H54 (cell line): ENCODE results near the gene DCAKD.

ENCODE experiments used
- DNase-seq: peaks from one replicate; pipeline ENCODE4 v3.0.0; 2011; ENCODE audit warnings: low spot score, mixed read lengths; ENCODE audit not compliant: insufficient read length
- FAIRE-seq: peaks from 3 replicates; lab custom pipeline; 2011; peaks lifted over from hg19 to GRCh38; lab: Jason Lieb, UNC
- POLR2A ChIP-seq: IDR thresholded peaks from 2 replicates; pipeline ENCODE4 v1.6.1; 2011; ENCODE audit warnings: low read depth, mild to moderate bottlenecking, low read length

DCAKD gene

DNA sequence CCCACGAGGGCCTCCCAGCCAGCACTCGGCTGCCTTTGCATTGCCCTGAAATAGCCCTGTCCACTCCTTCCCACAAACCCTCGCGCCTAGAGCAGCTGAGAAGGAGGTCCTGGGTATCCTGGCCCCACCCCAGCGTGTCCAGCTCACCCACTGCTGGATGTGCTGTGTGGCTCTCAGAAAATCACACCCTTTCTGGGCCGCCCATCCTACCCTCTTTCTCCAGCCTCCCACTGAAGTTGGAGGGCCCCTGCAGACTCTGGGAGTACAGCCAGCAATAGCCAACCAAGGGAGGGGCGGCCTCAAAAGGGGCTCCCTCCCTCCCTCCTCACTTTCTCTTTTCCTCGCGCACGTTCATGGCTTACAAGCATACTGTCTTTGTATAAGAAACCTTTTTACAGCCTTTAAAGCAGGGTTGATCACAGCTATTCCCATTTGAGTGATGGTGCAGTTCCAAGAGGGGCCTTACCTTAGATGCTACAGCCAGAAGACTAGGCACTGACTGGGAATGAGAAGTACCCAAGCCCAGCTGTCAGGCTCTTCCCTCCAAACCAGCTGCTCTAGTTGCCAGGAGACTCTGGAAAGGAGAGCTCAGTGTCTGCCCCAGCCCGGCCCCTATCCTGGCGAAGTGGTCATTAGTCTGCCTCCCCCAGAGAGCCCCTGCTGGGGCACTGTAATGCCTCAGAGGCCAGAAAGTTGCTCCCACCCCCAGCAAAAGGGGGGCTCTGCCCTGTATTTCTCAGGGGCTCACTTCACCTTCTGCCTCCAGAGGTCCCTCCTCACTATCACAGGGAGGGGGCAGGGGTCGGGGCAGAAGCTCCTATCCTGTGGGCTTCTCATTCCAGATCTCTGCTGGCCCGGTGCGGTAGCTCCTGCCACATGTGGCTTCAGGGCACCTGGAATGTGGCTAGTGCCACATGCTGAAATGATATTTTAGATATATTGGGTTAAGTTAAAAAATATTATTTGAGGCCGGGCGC lies 38.1 kb downstream of the DCAKD start:
- no peak for TF ChIP-seq POLR2A
- no peak for FAIRE-seq
- DNase-seq = no peak

DNA sequence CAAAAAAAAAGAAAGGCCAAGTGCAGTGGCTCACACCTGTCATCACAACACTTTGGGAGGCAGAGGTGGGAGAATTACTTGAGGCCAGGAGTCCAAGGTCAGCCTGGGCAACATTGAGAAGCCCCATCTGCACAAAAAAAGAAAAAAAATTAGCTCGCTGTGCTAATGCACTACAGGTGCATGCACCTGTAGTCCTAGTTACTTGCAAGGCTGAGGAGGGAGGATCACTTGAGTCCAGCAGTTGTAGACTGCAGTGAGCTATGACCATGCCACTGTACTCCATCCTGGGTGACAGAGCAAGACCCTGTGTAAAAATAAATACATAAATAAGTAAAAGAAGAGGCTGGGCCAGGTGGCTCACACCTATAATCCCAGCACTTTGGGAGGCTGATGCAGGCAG lies 39.7 kb downstream of the DCAKD start:
- FAIRE-seq (no peak), DNase-seq (no peak)
- no peak for TF ChIP-seq POLR2A

DNA sequence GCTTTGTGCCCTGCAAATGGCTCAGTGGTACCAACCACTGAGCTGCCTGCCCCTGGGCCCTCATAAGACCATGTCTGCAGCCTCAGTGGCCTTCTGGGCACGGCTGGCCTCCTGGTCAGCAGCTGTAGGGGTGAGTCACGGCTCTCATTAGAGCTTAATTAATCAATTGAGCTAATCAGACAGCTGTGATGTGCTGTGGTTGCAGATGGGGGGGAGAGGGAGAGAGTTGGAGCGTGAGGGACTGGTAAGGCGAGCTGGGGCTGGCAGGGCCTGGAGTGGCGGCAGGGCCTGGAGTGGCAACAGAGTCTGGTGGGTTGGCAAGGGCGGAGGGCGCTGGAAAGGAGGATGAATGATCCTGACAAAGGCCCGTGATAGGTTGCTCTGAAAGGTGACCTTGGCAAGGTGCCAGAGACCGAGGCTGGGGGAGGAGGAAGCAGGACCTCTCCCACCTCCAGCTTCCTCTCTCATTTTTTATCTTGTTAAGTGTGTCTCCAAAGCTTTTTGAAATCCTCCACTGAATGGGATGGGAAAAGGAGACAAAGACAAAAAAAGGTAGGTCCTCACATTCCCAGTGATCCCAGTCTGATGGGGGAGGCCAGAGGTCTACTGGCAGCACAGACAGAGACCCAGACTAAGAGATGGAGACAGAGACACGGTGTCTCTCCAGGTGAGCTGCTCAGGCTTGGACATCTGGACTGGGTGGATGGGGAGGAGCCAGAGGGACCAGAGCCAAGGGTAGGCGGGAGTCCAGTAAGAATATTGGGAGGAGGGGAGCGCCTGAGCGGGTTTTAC lies 41.6 kb downstream of the DCAKD start:
- no peak for DNase-seq
- no peak for TF ChIP-seq POLR2A

DNA sequence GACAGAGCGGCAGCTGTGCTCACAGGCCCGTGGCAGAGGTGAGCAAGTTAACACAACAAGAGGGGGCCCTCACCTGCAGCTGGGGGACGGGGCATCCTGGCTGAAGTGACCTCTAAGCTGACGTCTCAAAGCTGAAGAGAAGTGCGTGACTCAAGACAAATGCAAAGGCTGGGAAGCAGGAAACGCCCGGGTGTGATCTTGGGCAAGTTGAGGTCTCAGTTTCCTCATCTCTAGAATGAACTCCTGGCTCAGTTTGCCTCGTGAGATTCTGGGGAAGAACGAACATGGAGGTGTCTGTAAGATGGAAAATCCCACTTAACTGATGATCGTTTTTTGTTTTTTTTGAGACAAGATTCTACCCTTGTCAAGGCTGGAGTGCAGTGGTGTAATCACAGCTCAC lies 43.2 kb downstream of the DCAKD start:
- TF ChIP-seq POLR2A = no peak
- FAIRE-seq = no peak
- DNase-seq = no peak

More for the DNA sequence above, 41.6 kb downstream of the DCAKD start:
- FAIRE-seq = no peak

DNA sequence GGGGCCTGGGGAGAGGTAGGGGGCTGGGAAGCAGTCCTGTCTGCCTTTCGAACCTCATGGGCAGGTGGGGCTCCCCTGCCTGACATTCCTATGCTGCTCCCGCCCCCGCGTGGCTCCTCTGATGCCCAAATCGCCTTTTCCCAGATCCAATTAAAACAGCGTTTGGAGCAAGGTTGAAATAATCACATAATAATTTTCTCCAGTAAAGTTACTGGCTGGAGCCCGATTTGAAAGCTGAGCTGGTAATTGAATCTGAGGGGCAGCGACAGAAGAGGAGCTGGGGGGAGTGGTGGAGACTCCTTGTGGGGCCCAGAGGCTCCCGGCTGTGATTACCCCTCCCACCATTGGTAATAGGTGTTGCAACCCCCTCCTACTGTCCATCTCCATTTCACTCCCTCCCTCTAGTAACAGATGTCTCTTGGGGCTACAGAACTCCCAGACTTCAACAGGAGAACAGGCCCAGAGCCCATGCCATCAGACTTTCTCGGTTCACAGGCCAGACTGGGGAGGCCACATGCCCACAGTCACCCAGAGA lies 44.4 kb downstream of the DCAKD start:
- DNase-seq = no peak
- TF ChIP-seq POLR2A = no peak
- FAIRE-seq = no peak

DNA sequence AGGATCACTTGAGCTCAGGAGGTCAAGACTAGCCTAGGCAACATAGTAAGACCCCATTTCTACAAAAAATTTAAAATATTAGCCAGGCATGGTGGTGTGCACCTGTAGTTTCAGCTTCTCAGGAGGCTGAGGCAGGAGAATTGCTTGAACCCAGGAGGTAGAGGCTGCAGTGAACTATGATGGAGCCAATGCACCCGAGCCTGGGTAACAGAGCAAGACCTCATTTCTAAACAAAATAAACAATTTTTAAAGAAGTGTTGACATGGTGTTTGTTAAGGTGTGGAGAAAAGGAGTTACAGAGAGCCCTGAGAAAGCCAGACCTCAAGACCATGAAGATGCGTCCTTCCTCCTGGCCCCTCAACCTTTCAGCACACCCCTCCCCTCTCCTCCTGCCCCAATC lies 45.7 kb downstream of the DCAKD start:
- DNase-seq (no peak), FAIRE-seq (no peak)
- no peak for TF ChIP-seq POLR2A

DNA sequence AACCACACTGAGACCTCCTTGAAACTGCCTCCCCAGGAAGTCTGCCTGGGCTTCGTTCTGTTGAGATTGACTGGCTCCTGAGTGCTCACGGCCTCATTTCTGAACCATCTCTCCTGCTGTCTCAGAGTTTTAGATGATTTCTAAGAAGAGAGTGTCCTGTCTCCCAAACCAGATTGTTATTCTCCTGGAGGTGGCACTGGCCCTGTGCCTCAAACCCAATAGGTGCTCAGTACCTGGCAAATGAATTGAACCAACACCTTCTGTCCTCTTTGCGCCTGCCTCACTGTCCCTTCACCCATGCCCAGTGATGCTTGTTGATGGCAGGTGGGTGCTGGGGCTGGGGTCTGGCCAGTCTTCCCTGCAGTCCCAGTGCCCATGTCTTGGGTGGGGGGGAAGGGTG lies 47.0 kb downstream of the DCAKD start:
- no peak for TF ChIP-seq POLR2A
- FAIRE-seq (no peak), DNase-seq (no peak)

DNA sequence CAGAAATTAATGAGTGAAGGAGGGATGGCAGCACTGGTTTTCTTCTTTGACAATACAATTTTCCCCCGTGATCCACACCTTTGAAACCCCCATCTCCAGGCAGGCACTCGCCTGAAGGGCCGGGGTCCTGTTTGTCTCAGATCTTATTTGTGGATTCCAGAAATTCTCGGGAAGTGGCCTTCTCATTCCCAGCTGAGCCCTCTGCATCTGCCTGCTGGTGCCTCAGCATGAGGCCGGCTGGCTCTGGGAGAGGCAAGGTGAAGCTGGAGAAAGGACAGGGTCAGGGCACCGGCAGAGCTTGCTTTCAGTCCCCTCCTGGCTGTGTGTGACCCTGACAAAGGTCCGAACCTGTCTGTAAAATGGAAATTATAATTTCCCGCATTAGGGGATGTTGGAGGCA lies 47.6 kb downstream of the DCAKD start:
- FAIRE-seq = no peak
- no peak for TF ChIP-seq POLR2A
- DNase-seq = no peak

DNA sequence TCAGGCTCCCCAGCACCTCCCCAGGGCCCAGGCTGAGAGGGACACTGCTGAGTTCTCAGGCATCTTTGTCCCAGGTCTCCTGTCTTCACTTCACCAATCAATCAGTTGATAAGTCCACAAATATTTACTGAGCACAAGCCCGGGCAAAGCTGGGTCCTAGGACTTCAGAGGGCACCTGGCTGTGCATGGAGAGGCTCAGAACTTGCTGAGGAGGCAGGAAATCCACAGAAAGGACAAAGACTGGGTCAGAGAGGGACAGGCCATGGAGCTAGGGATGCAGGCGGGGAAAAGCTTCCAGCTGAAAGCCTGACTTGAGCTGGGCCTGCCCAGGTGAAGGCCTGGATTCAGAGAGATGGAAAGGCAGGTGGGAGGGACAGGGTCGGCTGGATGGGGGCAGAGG lies 50.1 kb downstream of the DCAKD start:
- TF ChIP-seq POLR2A = no peak
- no peak for DNase-seq
- no peak for FAIRE-seq

DNA sequence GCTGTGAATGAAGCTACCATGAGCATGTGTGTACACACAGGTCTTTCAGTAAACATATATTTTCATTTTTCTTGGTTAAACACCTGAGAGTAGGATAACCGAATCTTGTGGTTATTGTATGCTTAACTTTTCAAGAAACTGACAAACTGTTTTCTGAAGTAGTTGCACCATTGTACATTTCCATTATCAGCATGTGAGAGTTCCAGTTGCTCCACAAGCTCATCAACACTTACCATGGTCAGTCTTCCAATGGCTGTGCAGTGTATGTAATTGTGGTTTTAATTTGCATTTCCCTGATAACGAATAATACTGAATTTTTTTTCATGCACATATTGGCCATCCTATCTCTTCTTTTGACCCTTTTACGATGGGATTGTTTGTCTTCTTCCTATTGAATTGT lies 52.0 kb downstream of the DCAKD start:
- no peak for TF ChIP-seq POLR2A
- DNase-seq (no peak), FAIRE-seq (no peak)

DNA sequence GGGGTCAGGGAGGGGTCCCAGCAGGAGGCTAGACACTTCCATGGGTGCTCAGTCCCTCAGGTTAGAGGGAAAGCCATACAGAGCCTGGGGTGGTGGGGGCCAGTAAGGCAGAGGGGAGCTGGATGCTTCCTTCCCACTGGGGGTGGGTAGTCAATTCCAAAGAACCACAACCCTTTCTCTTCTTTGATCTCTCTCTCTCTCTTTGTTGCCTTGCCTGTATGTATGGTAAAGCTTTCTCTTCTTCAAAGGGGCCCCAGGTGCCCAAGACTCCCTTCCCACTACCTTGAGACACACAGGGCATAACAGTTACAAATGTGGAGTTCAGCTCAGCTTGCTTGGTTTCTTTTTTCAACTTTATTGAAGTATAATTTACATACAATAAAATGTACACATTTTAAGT lies 52.8 kb downstream of the DCAKD start:
- FAIRE-seq (no peak), DNase-seq (no peak)
- no peak for TF ChIP-seq POLR2A

DNA sequence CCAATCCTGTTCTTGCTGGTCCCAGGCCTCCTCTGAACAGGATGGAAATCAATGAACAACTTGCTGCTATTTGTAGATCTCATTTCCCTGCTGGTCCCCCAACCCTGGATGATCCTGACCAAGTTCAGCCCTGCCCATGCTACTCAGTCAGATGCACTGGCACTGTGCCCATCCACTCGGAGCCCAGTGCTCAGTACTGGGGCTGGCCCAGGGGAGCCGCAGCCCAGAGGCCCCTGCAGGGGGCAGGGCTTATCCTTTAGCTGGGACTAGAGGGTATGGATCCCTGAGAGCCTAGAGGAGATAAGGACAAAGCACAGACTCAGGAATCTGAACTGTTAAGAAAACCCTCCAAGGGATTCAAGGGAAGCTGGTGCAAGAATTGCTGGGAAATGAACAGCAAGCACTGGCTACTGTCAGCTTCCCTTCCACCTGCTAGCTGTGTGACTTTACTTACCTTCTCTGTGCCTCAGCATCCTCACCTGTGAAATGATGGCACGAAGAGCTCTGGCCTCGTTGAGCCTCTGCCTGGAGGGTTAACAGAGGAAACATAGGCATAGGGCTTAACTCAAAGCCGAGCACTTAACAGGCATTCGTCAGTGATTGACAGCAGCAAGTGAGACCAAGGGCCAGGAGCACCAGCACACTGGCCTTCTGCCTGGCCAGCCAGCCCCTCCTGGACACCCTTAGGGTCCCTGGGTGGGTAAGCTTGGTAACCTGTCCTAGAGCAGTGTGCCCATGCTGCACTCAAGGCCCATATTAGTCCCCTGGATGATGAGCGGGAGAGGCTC lies 53.5 kb downstream of the DCAKD start:
- no peak for DNase-seq
- FAIRE-seq = no peak
- TF ChIP-seq POLR2A = no peak

DNA sequence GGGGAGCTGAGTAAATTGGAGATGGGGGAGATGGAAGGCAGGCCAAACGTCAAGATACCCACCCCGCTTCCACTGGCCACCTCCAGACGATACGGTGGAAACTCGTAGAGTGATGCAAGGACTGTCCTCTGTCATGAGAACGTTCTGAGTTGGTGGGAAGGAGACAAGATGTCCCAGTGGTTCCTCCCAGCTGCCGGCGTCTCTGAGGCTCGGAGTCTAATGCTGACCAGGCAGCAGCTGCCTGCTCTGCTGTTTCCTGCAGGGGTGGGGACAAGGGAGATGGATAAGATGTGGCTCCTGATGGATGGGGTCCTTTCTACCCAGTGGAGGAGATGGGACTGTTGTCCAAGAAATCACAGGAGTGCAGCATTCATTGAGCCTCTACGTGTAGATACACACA lies 55.1 kb downstream of the DCAKD start:
- FAIRE-seq (no peak), DNase-seq (no peak)
- no peak for TF ChIP-seq POLR2A
